Large intestine (tissue), 3 donors: ENCODE measurements around the gene FSTL5. TPM values are rescaled to one million over a fixed set of nuclear protein-coding genes. Genes with fewer than 3 reads are reported as not detected.

Experiments
- DNase-seq, 2 donors: peaks; one replicate each; pipeline versions ENCODE4 v3.0.0 to v3.0.0-alpha.2; 2013
- H3K27ac ChIP-seq: one replicate; pipeline ENCODE4 v1.5.1; 2013; ENCODE audit warnings: low read length
- H3K27me3 ChIP-seq: 2 replicates; pipeline ENCODE4 v1.6.1; 2013; ENCODE audit warnings: low read length; ENCODE audit not compliant: control insufficient read depth, insufficient read depth
- H3K36me3 ChIP-seq: 2 replicates; pipeline ENCODE4 v1.6.1; 2013; ENCODE audit warnings: low read length; ENCODE audit not compliant: control insufficient read depth, insufficient read depth
- H3K4me1 ChIP-seq: one replicate; pipeline ENCODE4 v1.6.1; 2013; ENCODE audit warnings: low read length; ENCODE audit not compliant: control insufficient read depth, insufficient read depth
- H3K4me3 ChIP-seq: one replicate; pipeline ENCODE4 v1.5.1; 2013; ENCODE audit warnings: low read length
- H3K9me3 ChIP-seq: one replicate; pipeline ENCODE4 v1.6.1; 2013; ENCODE audit warnings: mild to moderate bottlenecking, low read depth, low read length, moderate library complexity; ENCODE audit not compliant: control insufficient read depth
- WGBS: methylation state at CpG from one replicate; pipeline ENCODE4 v1.1.5; 2013; ENCODE audit warnings: low lambda C conversion rate; ENCODE audit not compliant: insufficient coverage; 5-methylcytosine and 5-hydroxymethylcytosine counted together
- polyA plus RNA-seq: library from polyadenylated mRNA; unstranded; fragments of 120-200 nt; gene quantifications from one replicate; pipeline ENCODE4 v1.2.1, GENCODE V29; 2013

Gene FSTL5
- polyA plus RNA-seq, 1 donor, result 7.0 TPM

DNA sequence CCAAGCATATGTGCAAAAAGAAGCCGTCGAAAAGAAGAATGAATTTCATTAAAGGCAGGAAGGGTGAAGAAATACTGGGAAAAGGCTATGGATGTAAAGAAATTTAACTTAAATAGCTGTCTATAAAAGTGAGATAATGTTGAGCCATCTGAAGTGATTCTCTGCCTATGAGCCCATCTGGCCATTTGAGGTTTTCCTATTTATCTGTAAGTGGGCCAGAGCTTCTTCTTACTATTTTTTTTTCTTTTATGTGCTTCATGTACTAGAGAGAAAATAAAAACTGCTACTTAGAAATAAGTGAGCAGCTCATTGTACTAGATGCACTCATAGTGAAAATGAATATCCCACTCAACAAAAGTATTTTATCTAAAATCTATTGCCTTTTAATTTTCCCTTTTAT lies 725.7 kb downstream of the FSTL5 start:
- Histone ChIP-seq H3K9me3 (no peaks in the 10 kb centered on the region), H3K4me3 (no peak overlapping the region), H3K36me3 (no peaks in the 10 kb centered on the region), H3K4me1 (no peaks in the 10 kb centered on the region), H3K27me3 (no peaks in the 10 kb centered on the region), H3K27ac (no peak overlapping the region)
- DNase-seq, result no peak
- 100% methylated on average over 2 of the region's 2 CpGs for WGBS

- no peak overlapping the region for H3K4me3 ChIP-seq
- no CpG with 5 or more reads among the region's 13 CpGs for WGBS
- no peaks in the 10 kb centered on the region for H3K27me3 ChIP-seq
- H3K4me1 ChIP-seq, result no peaks in the 10 kb centered on the region
- no peaks in the 10 kb centered on the region for H3K36me3 ChIP-seq
- H3K9me3 ChIP-seq, result no peaks in the 10 kb centered on the region
- no peak for DNase-seq
- no peak overlapping the region for H3K27ac ChIP-seq
These were observed 735.4 kb downstream of the FSTL5 start for GRCh38 chr4:161428180-161428965.

DNA sequence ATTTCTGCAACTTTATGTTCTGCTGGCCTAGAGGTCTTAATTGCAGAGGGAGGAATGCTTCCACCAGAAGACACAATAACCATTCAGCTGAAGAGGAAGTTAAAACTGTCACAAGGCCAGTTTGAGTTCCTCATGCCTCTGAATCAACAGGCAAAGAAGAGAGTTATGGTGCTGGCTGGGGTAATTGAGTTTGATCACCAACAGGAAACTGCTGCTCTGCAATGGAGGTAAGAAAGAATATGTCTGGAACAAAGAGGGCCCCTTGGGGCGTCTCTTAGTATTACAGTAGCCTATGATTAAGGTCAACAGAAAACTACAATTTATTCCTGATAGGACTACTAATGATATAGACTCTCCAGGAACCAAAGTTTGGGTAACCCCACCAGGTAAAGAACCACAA lies 744.0 kb downstream of the FSTL5 start:
- H3K9me3 ChIP-seq, result no peaks in the 10 kb centered on the region
- H3K27me3 ChIP-seq, result no peaks in the 10 kb centered on the region
- DNase-seq, result peak in 1 of 2 donors; percentile 18
- no peaks in the 10 kb centered on the region for H3K4me1 ChIP-seq
- H3K36me3 ChIP-seq, result no peaks in the 10 kb centered on the region
- no CpG with 5 or more reads among the region's 1 CpG for WGBS
- no peak overlapping the region for H3K4me3 ChIP-seq
- H3K27ac ChIP-seq, result no peak overlapping the region

- Histone ChIP-seq H3K4me1 (no peaks in the 10 kb centered on the region), H3K9me3 (peaks cover 6% of the 10 kb centered on the region), H3K27ac (no peak overlapping the region), H3K36me3 (no peaks in the 10 kb centered on the region), H3K4me3 (no peak overlapping the region), H3K27me3 (no peaks in the 10 kb centered on the region)
- no peak for DNase-seq
- whole genome bisulfite sequencing, result no CpG with 5 or more reads among the region's 1 CpG
These were observed 751.9 kb downstream of the FSTL5 start for GRCh38 chr4:161411901-161412300.

- no peak overlapping the region for H3K4me3 ChIP-seq
- no peaks in the 10 kb centered on the region for H3K27me3 ChIP-seq
- DNase-seq, result no peak
- H3K4me1 ChIP-seq, result no peaks in the 10 kb centered on the region
- H3K36me3 ChIP-seq, result no peaks in the 10 kb centered on the region
- H3K27ac ChIP-seq, result no peak overlapping the region
- 95% methylated on average over 2 of the region's 9 CpGs for WGBS
- peaks cover 6% of the 10 kb centered on the region for H3K9me3 ChIP-seq
These were observed 759.3 kb downstream of the FSTL5 start for GRCh38 chr4:161404346-161405110.

DNA sequence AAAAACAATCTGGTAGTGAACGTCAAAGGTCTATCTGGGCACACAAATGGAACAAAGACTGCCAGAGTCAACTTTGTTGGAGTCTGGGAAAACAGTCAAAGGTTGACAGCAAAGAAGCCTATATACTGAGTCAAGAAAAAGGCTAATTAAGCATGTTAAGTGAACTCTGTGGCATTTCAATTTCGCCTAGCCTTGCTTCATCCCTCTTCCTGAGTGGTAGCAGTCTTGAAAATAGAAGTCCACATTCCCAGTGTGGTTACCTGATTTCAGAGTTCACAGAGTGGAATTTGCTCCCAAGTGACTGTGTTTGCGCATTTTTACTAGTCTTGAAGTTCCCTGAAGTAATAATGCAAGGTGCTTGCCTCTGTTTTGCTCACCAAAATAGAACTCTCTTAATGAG lies 760.0 kb downstream of the FSTL5 start:
- H3K27me3 ChIP-seq, result no peaks in the 10 kb centered on the region
- peaks cover 6% of the 10 kb centered on the region for H3K9me3 ChIP-seq
- no peaks in the 10 kb centered on the region for H3K36me3 ChIP-seq
- no peak overlapping the region for H3K4me3 ChIP-seq
- no peaks in the 10 kb centered on the region for H3K4me1 ChIP-seq
- H3K27ac ChIP-seq, result no peak overlapping the region
- WGBS, result no CpG with 5 or more reads among the region's 3 CpGs
- DNase-seq, result no peak

DNA sequence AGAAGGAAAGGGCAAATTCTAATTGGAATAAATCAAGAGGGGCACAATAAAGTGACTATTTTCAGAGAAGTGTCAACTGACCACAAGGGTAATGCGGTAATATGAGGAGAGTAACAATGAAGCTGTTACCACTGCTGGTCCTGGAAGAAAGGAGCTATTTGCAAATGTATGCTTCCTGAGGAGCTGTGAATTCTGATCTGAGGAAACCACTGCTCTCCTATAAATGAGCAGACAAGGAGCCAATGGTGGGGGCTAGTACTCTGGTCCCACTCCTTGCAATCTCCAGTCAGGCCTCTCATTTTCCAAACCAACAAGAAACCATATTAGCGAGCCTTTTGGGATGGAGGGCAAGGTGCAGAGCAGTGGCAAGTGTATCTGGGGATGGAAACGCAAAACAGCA lies 770.2 kb downstream of the FSTL5 start:
- DNase-seq, result no peak
- Histone ChIP-seq H3K27ac (no peak overlapping the region), H3K4me3 (no peak overlapping the region), H3K9me3 (no peaks in the 10 kb centered on the region), H3K4me1 (no peaks in the 10 kb centered on the region), H3K36me3 (no peaks in the 10 kb centered on the region), H3K27me3 (no peaks in the 10 kb centered on the region)
- WGBS, result 82% methylated on average over 2 of the region's 3 CpGs

- no peaks in the 10 kb centered on the region for H3K4me1 ChIP-seq
These were observed 781.1 kb downstream of the FSTL5 start for GRCh38 chr4:161382655-161383054.

DNA sequence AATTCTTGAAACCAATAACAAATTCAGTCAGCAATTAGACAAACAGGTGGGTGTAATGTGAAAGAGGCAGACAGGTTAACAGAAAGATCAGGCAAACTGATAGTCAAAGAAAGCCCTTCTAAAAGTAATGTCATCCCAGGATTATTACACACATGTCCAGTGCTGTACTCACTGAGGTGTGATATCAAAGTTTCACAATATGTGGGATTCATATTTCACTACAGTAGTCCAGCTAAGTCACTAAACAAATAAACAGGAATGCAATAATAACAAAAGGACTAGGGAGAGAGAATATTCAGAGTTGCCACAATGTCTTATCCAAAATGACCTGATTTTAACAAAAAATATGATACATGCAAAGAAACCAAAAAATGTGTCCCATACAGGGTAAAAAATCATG lies 787.5 kb downstream of the FSTL5 start:
- H3K9me3 ChIP-seq, result no peaks in the 10 kb centered on the region
- H3K27me3 ChIP-seq, result no peaks in the 10 kb centered on the region
- no peak overlapping the region for H3K4me3 ChIP-seq
- no peaks in the 10 kb centered on the region for H3K36me3 ChIP-seq
- H3K4me1 ChIP-seq, result no peaks in the 10 kb centered on the region
- no peak for DNase-seq
- no peak overlapping the region for H3K27ac ChIP-seq

More at GRCh38 chr4:161382655-161383054, 781.1 kb downstream of the FSTL5 start:
- H3K4me3 ChIP-seq, result no peak overlapping the region
- H3K27me3 ChIP-seq, result no peaks in the 10 kb centered on the region
- H3K36me3 ChIP-seq, result no peaks in the 10 kb centered on the region
- no peak for DNase-seq
- no peak overlapping the region for H3K27ac ChIP-seq
- 95% methylated on average over 3 of the region's 6 CpGs for WGBS
- H3K9me3 ChIP-seq, result no peaks in the 10 kb centered on the region

- H3K4me3 ChIP-seq, result no peak overlapping the region
- H3K27me3 ChIP-seq, result no peaks in the 10 kb centered on the region
- no peaks in the 10 kb centered on the region for H3K9me3 ChIP-seq
- no peak overlapping the region for H3K27ac ChIP-seq
- no peak for DNase-seq
- H3K4me1 ChIP-seq, result no peaks in the 10 kb centered on the region
- 78% methylated on average over 3 of the region's 3 CpGs for WGBS
- H3K36me3 ChIP-seq, result no peaks in the 10 kb centered on the region
These were observed 799.1 kb downstream of the FSTL5 start for GRCh38 chr4:161364681-161365080.
